ENCODE measurements around the gene TNFRSF18. TPM values are rescaled to one million over a fixed set of nuclear protein-coding genes. Genes with fewer than 3 reads are reported as not detected.

The TNFRSF18 gene
- total and polyA plus RNA-seq, 10 of the 15 experiments (the other 5 are each of a cell fraction or from before 2014, with no cell fraction given), result 0.18 to 7.5 (median 1.5) TPM; not detected in 1

- SMC1A ChIA-PET (ENCODE audit: uncharacterized antibody, unreplicated experiment), result no interaction called here
- no peak for TF ChIP-seq NKRF (conservative IDR thresholded peaks at IDR 0.05)
- TF ChIP-seq ZBTB4 (CRISPR knock-in tag; IDR thresholded peaks at IDR 0.05), result no peak
- no peak for TF ChIP-seq PAX5 (IDR thresholded peaks at IDR 0.05; ENCODE audit: borderline replicate concordance, low read depth, low read length)
- TF ChIP-seq KAT2A (conservative IDR thresholded peaks at IDR 0.05; ENCODE audit: control insufficient read depth, low read depth, low read length), result no peak
- TF ChIP-seq SUPT20H (IDR thresholded peaks at IDR 0.05; ENCODE audit: borderline replicate concordance, control insufficient read depth, low read depth, low read length), result no peak
- TF ChIP-seq JUNB (IDR thresholded peaks at IDR 0.05), result no peak
- TF ChIP-seq NFYA (IDR thresholded peaks at IDR 0.05; ENCODE audit: borderline replicate concordance, low read depth, low read length), result no peak
- TF ChIP-seq RUNX3 (IDR thresholded peaks at IDR 0.05; ENCODE audit: low read length), result no peak
- TF ChIP-seq E4F1 (IDR thresholded peaks at IDR 0.05; ENCODE audit: borderline replicate concordance, partially characterized antibody), result no peak
- no peak for TF ChIP-seq POLR2AphosphoS2 (IDR thresholded peaks at IDR 0.05; ENCODE audit: low read depth, low read length)
- TF ChIP-seq BCL3 (IDR thresholded peaks at IDR 0.05; ENCODE audit: borderline replicate concordance, insufficient read depth, low read depth, low read length, poor library complexity, severe bottlenecking), result no peak
- no peak for TF ChIP-seq FOXM1 (IDR thresholded peaks at IDR 0.05; ENCODE audit: low read depth, low read length)
- no peak for TF ChIP-seq CBFB (IDR thresholded peaks at IDR 0.05; ENCODE audit: low read depth)
- no peak for TF ChIP-seq PML (IDR thresholded peaks at IDR 0.05; ENCODE audit: low read length)
Measured at GRCh38 chr1:1236945-1237873, 30.8 kb upstream of the TNFRSF18 start.

More at GRCh38 chr1:1236945-1237873, 30.8 kb upstream of the TNFRSF18 start:
- no peaks in the 10 kb centered on the region for H4K20me1 ChIP-seq (ENCODE audit: control insufficient read depth, insufficient read depth)
- RAD21 ChIA-PET (ENCODE audit: unreplicated experiment), result interaction anchor here (0.8 kb wide), 1 partner anchor 13 kb away, joined by 3 read pairs; no protein-coding TSS in a partner anchor
- no peak for ATAC-seq
- H2AFZ ChIP-seq (ENCODE audit: control insufficient read depth, low read depth, low read length), result no peak overlapping the region
- no peaks in the 10 kb centered on the region for H3K36me3 ChIP-seq (ENCODE audit: control insufficient read depth in 2 of 2, insufficient read depth in 2 of 2, low read length in 1 of 2)
- POLR2A ChIA-PET, result no interaction called here
- H3K9ac ChIP-seq (ENCODE audit: control insufficient read depth, insufficient read depth, low read length), result no peak overlapping the region
- in situ Hi-C loops (cut with MboI), result no loop called here
- intact Hi-C loops (cut with micrococcal nuclease; ENCODE audit: unreplicated experiment), result no loop called here
- no peaks in the 10 kb centered on the region for H3K4me1 ChIP-seq (ENCODE audit: control insufficient read depth, insufficient read depth, low read length)
- no peak for FAIRE-seq
- no peak overlapping the region for H3K4me2 ChIP-seq (ENCODE audit: control insufficient read depth, insufficient read depth)
- H3K79me2 ChIP-seq (ENCODE audit: control insufficient read depth, insufficient read depth, low read length), result peaks cover 7% of the 10 kb centered on the region
- BruUV-seq (replicated peaks), result no TSS peak
- 37% methylated on average over 33 of the region's 34 CpGs for WGBS (ENCODE audit: insufficient coverage, insufficient replicate concordance, low lambda C conversion rate, missing lambda C conversion rate)
- no peak overlapping the region for H3K4me3 ChIP-seq
- CTCF ChIA-PET, result no interaction called here
- no peak overlapping the region for H3K27ac ChIP-seq (ENCODE audit: control insufficient read depth, insufficient read depth)
- H3K27me3 ChIP-seq (replicated peaks in 1 of 2; ENCODE audit: control insufficient read depth in 2 of 2, insufficient read depth in 2 of 2, low read length in 1 of 2), result no peaks in the 10 kb centered on the region
- no peak for DNase-seq (ENCODE audit: low read depth, low spot score)
- H3K9me3 ChIP-seq (replicated peaks; ENCODE audit: control insufficient read depth, insufficient read depth, low read length), result no peaks in the 10 kb centered on the region; the same call in 2 of the 3 replicates
